A549 treated with Mapracorat at 1 μM for 4 hours (cell line): ENCODE measurements around the gene CCSAP. TPM values are rescaled to one million over a fixed set of nuclear protein-coding genes. Genes with fewer than 3 reads are reported as not detected.

Experiments
- total RNA-seq: library from RNA; stranded (reverse); fragments of 200-300 nt; extraction: Qiagen RNA extraction; gene quantifications from 5 replicates; pipeline ENCODE4 v1.2.3, GENCODE V29; 2022

The CCSAP gene
- 5.1 to 6.2 TPM (median 5.7 TPM) in 5 replicates for total RNA-seq

GRCh38 chr1:229342656-229343569, at the start of gene CCSAP:
TSS of gene CCSAP (minus strand) at chr1:229343047. CDS start at chr1:229342465, 582 bp downstream.

Other genes with a start within 250 kb of the CCSAP start
- 44.0 to 54.6 TPM (median 49.9 TPM) in 5 replicates for gene RAB4A, start 71.9 kb downstream of the CCSAP start, total RNA-seq
- 0.12 TPM in 2 of 5 replicates, not detected in the others for gene ACTA1, start 91.0 kb upstream of the CCSAP start, total RNA-seq
- 16.5 to 23.3 TPM (median 20.9 TPM) in 5 replicates for gene NUP133, start 165.3 kb upstream of the CCSAP start, total RNA-seq
- gene ABCB10, start 215.7 kb upstream of the CCSAP start, total RNA-seq: 16.5 to 20.4 TPM (median 19.0 TPM) in 5 replicates